Stimulated activated memory B cell treated with anti-CD40 and anti-IgM and Interleukin-4, amounts not matched to agents 10 μg/mL and 1 μg/mL and 100 μg/mL, for 72 hours (primary cell): ENCODE data around the gene VENTX.

Experiments used
- ATAC-seq: fragments of 150-1000 bp; cut with Tn5 transposase; 2 replicates; pipeline ENCODE4 v1.10.0; 2021
- H3K27ac Mint-ChIP-seq: one replicate; pipeline ENCODE4 v1.8.0; 2022; ENCODE audit warnings: mild to moderate bottlenecking, mixed read lengths
- H3K27me3 Mint-ChIP-seq: one replicate; pipeline ENCODE4 v1.8.0; 2022; ENCODE audit warnings: mixed read lengths
- H3K36me3 Mint-ChIP-seq: one replicate; pipeline ENCODE4 v1.8.0; 2022; ENCODE audit warnings: mixed read lengths
- H3K4me1 Mint-ChIP-seq: one replicate; pipeline ENCODE4 v1.8.0; 2022; ENCODE audit warnings: mixed read lengths
- H3K4me3 Mint-ChIP-seq: one replicate; pipeline ENCODE4 v1.8.0; 2022; ENCODE audit warnings: mild to moderate bottlenecking, moderate library complexity, mixed read lengths
- H3K9me3 Mint-ChIP-seq: one replicate; pipeline ENCODE4 v1.8.0; 2022; ENCODE audit warnings: mixed read lengths

VENTX gene

GRCh38 chr10:133209117-133209516 lies 28.5 kb upstream of the VENTX start:
- no peak overlapping the region for H3K4me3 Mint-ChIP-seq

DNA sequence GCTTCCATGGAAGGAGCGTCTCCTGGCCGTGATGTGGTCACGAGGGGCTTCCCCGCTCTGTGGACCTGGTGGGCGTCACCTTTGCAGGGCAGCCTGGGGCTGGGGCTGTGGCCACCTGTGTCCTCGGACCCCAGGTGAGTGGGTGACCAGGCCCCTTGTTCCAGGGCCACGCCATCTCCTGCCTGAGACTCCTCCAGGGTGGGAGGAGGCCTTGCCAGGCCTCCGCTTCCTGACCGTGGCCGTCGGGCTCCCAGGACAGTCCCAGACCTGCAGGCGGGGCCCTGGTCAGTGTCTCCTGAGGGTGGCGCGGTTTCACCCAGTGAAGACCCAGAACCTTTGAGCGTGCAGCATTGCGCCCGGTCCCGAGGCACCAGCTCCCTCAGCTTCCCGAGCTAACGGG lies 28.0 kb upstream of the VENTX start:
- Mint-ChIP-seq H3K4me1 (no peaks in the 10 kb centered on the region), H3K36me3 (no peaks in the 10 kb centered on the region), H3K4me3 (no peak overlapping the region), H3K27ac (no peak overlapping the region), H3K27me3 (peaks cover 36% of the 10 kb centered on the region), H3K9me3 (no peaks in the 10 kb centered on the region)
- no peak for ATAC-seq

More at GRCh38 chr10:133209117-133209516, 28.5 kb upstream of the VENTX start:
- Mint-ChIP-seq H3K27ac (no peak overlapping the region), H3K36me3 (no peaks in the 10 kb centered on the region), H3K9me3 (no peaks in the 10 kb centered on the region), H3K27me3 (peaks cover 31% of the 10 kb centered on the region), H3K4me1 (no peaks in the 10 kb centered on the region)
- ATAC-seq: no peak

- Mint-ChIP-seq H3K27me3 (peaks cover 44% of the 10 kb centered on the region), H3K27ac (no peak overlapping the region), H3K4me1 (no peaks in the 10 kb centered on the region), H3K4me3 (no peak overlapping the region), H3K36me3 (no peaks in the 10 kb centered on the region), H3K9me3 (no peaks in the 10 kb centered on the region)
- ATAC-seq: no peak
These were observed 27.1 kb upstream of the VENTX start for GRCh38 chr10:133210398-133211140.

- Mint-ChIP-seq H3K27me3 (peaks cover 52% of the 10 kb centered on the region), H3K27ac (no peak overlapping the region), H3K4me1 (no peaks in the 10 kb centered on the region), H3K4me3 (no peak overlapping the region), H3K36me3 (no peaks in the 10 kb centered on the region), H3K9me3 (no peaks in the 10 kb centered on the region)
- no peak for ATAC-seq
These were observed 26.4 kb upstream of the VENTX start for GRCh38 chr10:133211141-133211830.

DNA sequence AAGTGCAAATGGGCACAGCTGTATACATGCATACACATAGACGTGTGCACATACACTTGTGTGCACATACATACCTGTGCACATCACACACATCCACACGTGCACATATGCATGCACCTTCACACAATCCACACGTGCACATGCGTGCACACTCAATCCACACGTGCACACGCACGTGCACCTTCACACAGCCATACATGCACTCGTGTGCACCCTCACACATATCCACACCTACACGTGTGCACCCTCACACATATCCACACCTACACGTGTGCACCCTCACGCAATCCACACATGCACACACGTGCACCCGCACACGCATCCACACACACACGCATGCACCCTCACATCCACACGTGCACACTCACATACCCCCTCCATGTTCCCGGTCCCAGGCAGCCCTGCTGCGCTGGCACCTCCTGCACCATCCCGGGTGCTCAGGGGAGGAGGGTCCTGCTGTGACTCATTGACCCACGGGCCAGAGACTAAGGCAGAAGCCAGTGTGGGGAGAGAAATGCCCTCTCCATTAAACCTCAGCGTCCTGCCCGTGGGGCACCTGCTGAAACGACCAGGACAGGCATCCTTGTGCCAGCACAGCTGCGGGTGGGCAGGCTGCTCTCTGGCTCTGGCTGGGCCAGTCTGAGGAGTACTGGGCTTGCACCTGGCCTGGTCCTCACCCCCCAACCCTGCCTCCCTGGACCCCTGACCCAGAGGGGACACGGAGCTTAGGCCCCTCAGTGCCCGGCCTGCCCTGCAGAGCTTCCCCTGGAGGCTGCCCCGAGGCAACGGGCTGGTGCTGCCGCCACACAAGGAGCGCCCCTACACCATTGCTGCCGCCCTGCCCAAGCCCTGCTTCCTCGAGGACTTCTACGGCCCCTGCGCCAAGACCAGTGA lies 25.4 kb upstream of the VENTX start:
- Mint-ChIP-seq H3K27me3 (peaks cover 57% of the 10 kb centered on the region), H3K9me3 (no peaks in the 10 kb centered on the region), H3K27ac (no peak overlapping the region), H3K4me3 (no peak overlapping the region), H3K4me1 (no peaks in the 10 kb centered on the region), H3K36me3 (no peaks in the 10 kb centered on the region)
- no peak for ATAC-seq

- Mint-ChIP-seq H3K4me3 (no peak overlapping the region), H3K36me3 (no peaks in the 10 kb centered on the region), H3K27me3 (peaks cover 57% of the 10 kb centered on the region), H3K9me3 (no peaks in the 10 kb centered on the region), H3K27ac (no peak overlapping the region), H3K4me1 (no peaks in the 10 kb centered on the region)
- ATAC-seq: no peak
These were observed 24.7 kb upstream of the VENTX start for GRCh38 chr10:133212853-133213494.

GRCh38 chr10:133213641-133214467 lies 23.8 kb upstream of the VENTX start:
- Mint-ChIP-seq H3K4me3 (no peak overlapping the region), H3K27ac (no peak overlapping the region)

DNA sequence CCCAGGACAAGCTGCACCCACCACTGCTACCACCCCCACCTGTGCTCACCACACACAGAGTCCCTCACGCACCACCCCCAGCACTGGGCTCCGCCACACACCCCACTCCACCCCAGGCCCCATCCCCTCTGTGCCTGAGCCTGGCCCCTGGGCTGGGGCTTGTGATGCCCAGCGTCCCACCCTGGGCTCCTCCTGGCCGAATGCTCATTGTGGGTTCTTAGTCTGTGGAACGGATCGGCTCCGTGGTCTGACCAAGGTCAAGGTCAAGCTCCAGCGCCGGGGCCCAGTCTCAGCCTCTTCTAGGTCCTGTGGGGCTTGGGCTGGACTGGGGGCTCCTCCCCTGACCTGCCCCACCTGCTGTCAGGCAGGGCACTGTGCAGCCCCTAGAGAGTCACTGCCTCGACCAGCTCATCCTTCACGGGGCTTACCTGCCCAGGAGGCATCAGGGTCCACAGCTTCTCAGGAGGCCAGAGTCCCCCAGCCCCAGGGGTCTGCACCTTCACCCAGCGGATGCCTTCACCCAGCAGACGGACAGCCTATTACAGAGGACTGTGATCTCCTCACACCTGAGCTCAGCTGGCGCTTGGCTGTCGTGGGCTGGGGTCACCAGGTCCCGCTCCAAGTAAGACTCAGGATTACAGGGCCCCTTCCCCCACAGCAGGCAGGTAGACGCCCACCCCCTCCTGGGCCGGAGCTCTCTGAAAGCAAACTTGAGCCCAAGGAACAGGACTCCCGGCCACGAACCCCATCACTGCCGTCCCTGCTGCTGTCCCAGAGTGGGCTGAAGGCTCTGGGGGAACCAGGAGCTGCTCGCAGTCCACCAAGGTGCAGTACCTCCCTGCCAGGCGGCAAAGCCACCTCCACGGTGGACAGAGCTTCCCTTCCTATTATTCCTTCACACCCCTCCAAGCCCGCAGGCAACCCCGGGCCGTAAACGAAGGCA lies 22.9 kb upstream of the VENTX start:
- H3K4me3 Mint-ChIP-seq: no peak overlapping the region
- ATAC-seq: peak; percentile 10
- no peaks in the 10 kb centered on the region for H3K36me3 Mint-ChIP-seq
- H3K27me3 Mint-ChIP-seq: peaks cover 72% of the 10 kb centered on the region
- no peak overlapping the region for H3K27ac Mint-ChIP-seq
- no peaks in the 10 kb centered on the region for H3K9me3 Mint-ChIP-seq
- no peaks in the 10 kb centered on the region for H3K4me1 Mint-ChIP-seq

More at GRCh38 chr10:133213641-133214467, 23.8 kb upstream of the VENTX start:
- H3K27me3 Mint-ChIP-seq: peaks cover 63% of the 10 kb centered on the region
- no peaks in the 10 kb centered on the region for H3K36me3 Mint-ChIP-seq
- H3K4me1 Mint-ChIP-seq: no peaks in the 10 kb centered on the region
- H3K9me3 Mint-ChIP-seq: no peaks in the 10 kb centered on the region
- no peak for ATAC-seq

DNA sequence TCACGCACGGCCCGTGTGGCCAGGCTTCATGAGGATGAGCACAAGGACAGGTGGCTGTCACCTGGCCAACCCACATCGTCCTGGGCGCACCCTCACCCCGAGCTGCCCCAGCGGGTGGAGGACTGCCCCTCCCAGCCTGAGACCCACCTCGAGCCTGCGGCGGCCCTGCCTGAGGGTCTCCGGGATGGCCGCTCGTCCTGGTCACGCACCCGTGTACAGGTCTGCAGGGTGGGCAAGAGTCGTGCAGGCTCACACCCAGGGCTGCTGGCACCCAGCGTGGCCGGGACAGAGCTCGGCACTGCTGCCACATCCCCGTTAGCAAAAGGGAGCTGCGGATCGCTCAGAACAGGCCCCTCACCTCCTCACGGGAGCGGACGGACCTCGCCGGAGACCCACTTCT lies 22.1 kb upstream of the VENTX start:
- Mint-ChIP-seq H3K27ac (no peak overlapping the region), H3K4me3 (no peak overlapping the region), H3K9me3 (no peaks in the 10 kb centered on the region), H3K36me3 (no peaks in the 10 kb centered on the region), H3K4me1 (no peaks in the 10 kb centered on the region), H3K27me3 (peaks cover 70% of the 10 kb centered on the region)
- ATAC-seq: no peak

DNA sequence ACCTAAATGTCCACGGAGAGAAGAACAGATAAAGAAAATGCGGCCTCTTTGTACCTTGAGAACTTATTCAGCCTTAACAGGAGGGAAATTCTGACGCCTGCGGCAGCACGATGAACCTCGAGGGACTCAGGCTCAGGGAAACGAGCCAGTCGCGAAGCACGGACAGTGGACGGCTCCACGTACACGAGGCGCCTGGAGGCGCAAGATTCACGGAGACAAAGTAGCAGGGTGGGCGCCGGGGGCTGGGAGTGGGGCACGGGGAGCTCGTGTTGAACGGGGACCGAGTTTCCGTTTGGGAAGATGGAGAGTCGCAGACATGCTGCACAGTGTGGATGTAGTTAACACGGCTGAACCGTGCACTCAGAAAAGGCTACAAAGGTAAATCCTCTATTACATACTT lies 20.9 kb upstream of the VENTX start:
- no peaks in the 10 kb centered on the region for H3K9me3 Mint-ChIP-seq
- H3K27ac Mint-ChIP-seq: no peak overlapping the region
- peaks cover 72% of the 10 kb centered on the region for H3K27me3 Mint-ChIP-seq
- no peak overlapping the region for H3K4me3 Mint-ChIP-seq
- H3K36me3 Mint-ChIP-seq: no peaks in the 10 kb centered on the region
- ATAC-seq: no peak
- no peaks in the 10 kb centered on the region for H3K4me1 Mint-ChIP-seq

- Mint-ChIP-seq H3K4me3 (no peak overlapping the region), H3K36me3 (no peaks in the 10 kb centered on the region), H3K27me3 (peaks cover 63% of the 10 kb centered on the region), H3K4me1 (no peaks in the 10 kb centered on the region), H3K27ac (no peak overlapping the region), H3K9me3 (no peaks in the 10 kb centered on the region)
- no peak for ATAC-seq
These were observed 19.7 kb upstream of the VENTX start for GRCh38 chr10:133217800-133218589.

DNA sequence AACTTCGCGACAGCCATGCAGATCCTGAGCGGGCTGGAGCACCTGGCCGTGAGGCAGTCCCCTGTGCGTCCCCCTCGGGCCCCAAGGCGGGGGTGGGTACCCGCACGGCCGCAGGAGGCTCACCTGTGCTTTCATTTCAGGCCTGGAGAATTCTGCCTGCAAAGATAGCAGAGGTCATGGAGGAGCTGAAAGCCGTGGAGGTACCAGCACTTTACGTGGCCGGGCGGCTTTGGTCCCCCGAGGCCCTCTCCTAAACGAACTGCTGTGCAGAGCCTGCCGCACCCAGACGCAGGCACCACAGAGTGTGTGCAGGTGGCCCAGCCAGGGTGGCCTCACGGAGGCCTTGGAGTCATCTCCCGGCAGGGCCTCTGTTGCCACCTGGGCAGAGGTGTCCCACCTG lies 18.8 kb upstream of the VENTX start:
- Mint-ChIP-seq H3K4me1 (no peaks in the 10 kb centered on the region), H3K36me3 (no peaks in the 10 kb centered on the region), H3K9me3 (no peaks in the 10 kb centered on the region), H3K27me3 (peaks cover 61% of the 10 kb centered on the region), H3K27ac (no peak overlapping the region), H3K4me3 (no peak overlapping the region)
- ATAC-seq: peak; percentile 25

GRCh38 chr10:133219782-133220181 lies 17.9 kb upstream of the VENTX start:
- Mint-ChIP-seq H3K9me3 (no peaks in the 10 kb centered on the region), H3K4me1 (no peaks in the 10 kb centered on the region), H3K4me3 (no peak overlapping the region), H3K27me3 (peaks cover 62% of the 10 kb centered on the region), H3K27ac (no peak overlapping the region), H3K36me3 (no peaks in the 10 kb centered on the region)
- ATAC-seq: no peak
